Ecto neural progenitor cell (in vitro differentiated cells): ENCODE data around the gene AGPAT2.

Experiments used
- DNase-seq: peaks from one replicate; pipeline ENCODE4 v3.0.0-alpha.2; 2018; ENCODE audit warnings: low spot score

Gene AGPAT2

GRCh38 chr9:136625101-136626065 lies 61.9 kb downstream of the AGPAT2 start:
- no peak for DNase-seq

DNA sequence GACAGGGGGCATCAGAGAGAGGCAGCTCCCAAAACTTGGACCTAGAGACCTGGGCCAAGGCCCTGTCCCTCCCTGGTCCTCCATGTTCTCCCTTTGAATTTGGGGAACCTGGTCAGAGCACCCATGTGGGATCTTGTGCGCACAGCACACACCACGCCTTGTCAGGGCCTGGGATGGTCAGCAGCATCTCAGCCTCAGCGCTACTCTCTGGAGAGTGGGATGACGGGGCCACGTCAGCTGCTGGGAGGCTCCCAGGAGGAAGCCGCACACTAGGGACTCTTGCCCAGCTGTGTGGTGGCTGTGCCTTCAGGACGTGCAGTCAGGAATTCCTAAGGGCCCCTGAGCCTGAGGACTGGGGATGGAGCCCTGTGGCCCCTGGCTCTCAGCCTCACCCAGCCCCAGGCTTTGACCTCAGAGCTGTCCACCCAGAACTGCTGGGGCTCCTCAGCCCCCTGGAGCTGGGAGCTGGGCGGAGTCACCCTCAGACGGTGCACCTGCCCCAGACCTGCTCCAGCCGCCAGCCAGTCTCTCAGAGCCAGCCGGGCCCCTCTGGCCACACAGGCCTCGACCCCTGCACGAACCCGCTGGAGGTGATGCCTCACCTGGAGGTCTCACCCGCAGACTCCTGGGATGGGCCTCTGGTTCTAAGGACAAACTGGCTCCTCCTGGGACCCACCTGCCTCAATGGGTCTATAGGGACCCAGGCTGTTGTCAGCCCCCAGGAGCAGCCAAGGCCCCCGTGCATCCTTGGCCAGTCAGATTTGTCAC lies 62.9 kb downstream of the AGPAT2 start:
- no peak for DNase-seq

DNA sequence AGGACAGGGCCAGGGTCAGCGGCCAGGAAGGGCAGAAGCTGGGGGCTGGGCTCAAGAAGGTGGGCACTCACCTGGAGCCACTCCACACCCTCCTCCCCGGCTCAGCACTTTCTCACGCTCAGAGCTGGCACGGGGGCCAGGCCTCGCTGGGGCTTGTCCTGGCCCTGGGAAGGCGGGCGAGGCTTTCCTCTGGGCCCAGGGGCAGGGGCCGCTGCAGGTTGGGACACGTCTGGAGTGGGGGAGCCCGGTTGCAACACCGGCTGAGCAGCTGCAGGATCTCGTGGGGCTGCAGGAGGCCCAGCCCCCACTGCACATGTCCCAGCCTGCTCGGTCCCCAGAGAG lies 63.4 kb downstream of the AGPAT2 start:
- no peak for DNase-seq
